GM19463 (cell line): Measurements from ENCODE around the gene OR6C76.
A peak's percentile ranks its signal among the peaks of the same experiment; 100 is the strongest.
"Not testable (repeated sequence)": the region's sequence is repeated elsewhere in the genome, so short reads cannot be mapped to it uniquely, and the experiment has no call there.

Experiments
- ATAC-seq: cut with Tn5 transposase; IDR thresholded peaks from one replicate; pipeline ENCODE4 v1.9.1; 2021; ENCODE audit warnings: mild to moderate bottlenecking, moderate library complexity; ENCODE audit not compliant: unreplicated experiment

Gene OR6C76

GRCh38 chr12:55425954-55426353 lies at the start of gene OR6C76:
Gene OR6C76 (plus strand): TSS chr12:55426254. CDS start chr12:55426254, 0 bp downstream.
- ATAC-seq, result no peak

GRCh38 chr12:55385891-55386290 lies 40.2 kb upstream of the OR6C76 start:
- no peak for ATAC-seq

- ATAC-seq, result no peak
Observed at GRCh38 chr12:55392032-55392795, 33.8 kb upstream of the OR6C76 start.

DNA sequence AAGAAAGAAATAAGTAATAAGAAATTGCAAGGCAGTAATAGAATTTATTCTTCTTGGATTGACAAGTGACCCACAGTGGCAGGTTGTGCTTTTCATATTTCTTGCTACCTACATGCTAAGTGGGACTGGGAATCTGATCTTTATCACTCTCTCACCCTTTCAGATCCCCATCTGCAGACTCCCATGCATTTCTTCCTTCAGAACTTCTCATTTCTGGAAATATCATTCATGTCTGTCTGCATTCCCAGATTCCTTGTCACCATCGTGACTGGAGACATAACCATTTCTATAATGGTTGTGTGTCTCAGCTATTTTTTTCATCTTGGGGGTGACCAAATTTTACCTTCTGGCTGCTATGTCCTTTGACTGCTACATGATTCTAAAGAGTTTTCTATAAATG lies 29.7 kb upstream of the OR6C76 start:
- no peak for ATAC-seq

DNA sequence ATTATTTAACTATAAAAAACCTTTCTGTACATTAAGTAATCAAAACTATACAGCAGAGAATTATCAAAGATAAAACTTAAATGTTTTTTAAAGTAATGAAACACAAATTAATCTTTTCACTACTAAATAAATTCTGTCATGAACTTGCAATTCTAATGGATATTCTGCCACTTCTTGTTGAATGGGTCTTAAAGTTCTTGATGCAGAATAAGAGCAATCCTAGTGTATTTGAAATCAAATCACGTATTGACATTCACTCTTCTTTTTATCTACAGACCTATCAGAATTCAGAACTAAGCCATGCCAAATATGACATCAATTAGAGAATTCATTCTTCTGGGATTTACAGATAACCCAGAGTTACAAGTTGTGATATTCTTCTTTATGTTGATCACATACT lies 25.8 kb upstream of the OR6C76 start, which contains the start of gene OR6C65:
OR6C65 (plus strand) TSS at position 301 of the 400 bp plus-strand sequence; CDS start at position 301, 0 bp downstream.
- no peak for ATAC-seq

GRCh38 chr12:55407866-55408265 lies 18.2 kb upstream of the OR6C76 start:
- no peak for ATAC-seq

GRCh38 chr12:55409133-55409532 lies 16.9 kb upstream of the OR6C76 start:
- not testable (repeated sequence) for ATAC-seq

DNA sequence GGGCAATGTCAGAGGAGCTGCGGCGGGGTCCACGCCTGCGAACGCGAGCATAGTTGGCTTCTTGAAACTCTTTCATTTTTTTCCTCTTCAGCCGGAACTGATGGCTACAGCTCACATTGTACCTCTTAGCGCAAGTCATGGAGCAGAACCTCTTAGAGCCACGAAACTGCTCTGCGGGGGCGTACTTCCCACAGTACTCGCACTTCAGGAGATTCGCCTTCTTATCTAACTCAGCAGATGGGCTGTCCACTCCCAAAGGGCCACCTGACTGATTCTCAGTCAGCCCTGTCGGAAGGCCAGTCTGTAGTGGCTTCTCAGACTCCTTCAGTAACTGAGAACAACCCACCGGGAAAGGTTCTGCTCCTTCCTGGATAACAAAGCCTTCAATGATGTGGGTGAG lies 13.9 kb upstream of the OR6C76 start:
- not testable (repeated sequence) for ATAC-seq

GRCh38 chr12:55413498-55414388 lies 12.3 kb upstream of the OR6C76 start:
- not testable (repeated sequence) for ATAC-seq

DNA sequence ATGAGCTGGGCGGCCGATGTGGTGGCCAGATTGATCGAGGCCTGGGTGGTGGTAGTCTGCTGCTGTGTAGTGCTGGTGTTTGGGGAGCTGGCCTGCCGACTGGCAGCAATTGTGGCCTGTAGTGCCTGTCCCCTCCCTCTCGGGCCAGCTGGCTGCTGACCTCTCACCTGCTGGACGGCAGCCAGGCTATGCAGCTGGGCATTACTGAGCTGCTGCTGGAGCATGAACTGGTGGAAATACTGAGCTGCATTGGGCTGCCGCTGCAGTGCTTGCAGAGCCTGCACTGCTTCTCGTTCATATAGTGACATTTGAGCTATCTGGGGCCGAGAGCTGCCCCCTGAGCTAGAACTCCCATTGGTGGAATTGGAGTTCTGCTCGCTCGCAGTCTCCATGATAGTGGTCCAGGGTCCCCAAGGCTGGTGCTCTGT lies 11.6 kb upstream of the OR6C76 start:
- ATAC-seq, result not testable (repeated sequence)

DNA sequence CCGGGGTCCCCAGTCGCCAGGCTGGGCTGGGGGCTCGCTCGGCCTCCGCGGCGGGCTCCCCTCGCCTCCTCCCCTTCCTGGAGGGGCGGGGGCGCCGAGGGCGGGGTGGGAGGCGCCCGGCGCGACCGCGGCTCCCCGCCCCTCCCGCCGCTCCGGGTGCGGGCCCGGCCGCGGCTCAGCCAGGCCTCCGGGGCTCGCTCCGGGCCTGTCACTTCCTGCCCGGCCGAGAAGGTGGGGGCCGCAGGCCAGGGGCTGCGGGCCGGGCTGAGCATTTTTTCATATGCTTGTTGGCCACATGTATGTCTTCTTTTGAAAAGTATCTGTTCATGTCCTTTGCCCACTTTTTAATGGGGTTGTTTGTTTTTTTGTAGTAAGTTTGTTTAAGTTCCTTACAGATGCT lies 11.2 kb upstream of the OR6C76 start:
- ATAC-seq, result peak; percentile 48

GRCh38 chr12:55416961-55417360 lies 9.1 kb upstream of the OR6C76 start:
- ATAC-seq, result no peak

GRCh38 chr12:55420307-55420962 lies 5.6 kb upstream of the OR6C76 start:
- ATAC-seq, result no peak

- ATAC-seq, result no peak
Observed at GRCh38 chr12:55428331-55429243, 2.5 kb downstream of the OR6C76 start.

DNA sequence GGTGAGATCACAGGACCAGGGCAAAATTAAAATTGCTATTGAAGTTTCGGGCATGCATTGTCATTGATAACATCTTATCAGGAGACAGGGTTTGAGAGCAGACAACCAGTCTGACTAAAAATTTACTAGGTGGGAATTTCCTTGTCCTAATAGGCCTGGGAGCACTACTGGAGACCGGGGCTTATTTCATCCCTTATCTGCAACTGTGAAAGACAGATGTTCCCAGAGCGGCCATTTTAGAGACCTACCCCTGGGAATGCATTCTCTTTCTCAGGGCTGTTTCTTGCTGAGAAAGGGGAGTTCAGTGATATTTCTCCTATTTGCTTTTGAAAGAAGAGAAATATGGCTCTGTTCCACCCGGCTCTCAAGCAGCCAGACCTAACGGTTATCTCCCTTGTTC lies 15.2 kb downstream of the OR6C76 start:
- not testable (repeated sequence) for ATAC-seq

DNA sequence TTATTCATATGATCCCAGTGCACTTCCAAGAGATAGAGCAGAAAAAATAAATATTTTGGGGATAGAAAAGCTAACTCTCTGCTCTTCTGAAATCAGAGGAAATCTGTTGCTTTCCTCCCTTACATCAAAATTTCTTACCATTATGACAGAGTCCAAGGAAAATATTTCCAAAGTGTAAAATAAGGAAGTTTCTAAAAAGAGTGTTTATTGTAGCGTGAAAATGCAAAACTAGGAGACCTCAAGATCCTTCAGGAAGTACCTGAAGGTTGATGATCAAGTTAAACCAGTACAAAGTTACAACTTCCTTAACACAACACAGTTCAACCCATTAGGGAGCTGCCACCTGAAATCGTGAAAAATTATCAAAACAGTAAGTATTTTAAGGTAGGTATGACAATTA lies 17.7 kb downstream of the OR6C76 start, which contains the start of gene OR6C2:
OR6C2 (plus strand) TSS at position 301 of the 400 bp plus-strand sequence. CDS start 8,138 bp downstream, outside the sequence.
- ATAC-seq, result no peak

DNA sequence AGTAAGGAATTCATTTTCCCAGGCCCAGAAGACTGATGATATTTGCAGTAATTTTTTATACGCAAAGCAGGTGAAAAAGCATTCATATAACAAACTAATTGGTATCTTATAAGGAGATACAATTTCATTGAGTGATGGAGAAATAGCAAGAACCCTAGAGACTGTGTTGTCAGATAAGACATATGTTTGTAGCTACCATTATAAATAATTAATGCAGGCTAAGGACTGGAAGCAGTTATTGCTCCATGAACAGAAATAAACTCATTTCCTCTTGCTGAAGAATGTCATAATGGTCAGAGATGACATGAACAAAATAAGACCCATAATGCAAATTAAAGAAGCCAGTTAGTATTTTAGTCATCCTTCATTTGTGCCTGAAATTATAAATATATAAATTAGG lies 19.3 kb downstream of the OR6C76 start:
- no peak for ATAC-seq

- no peak for ATAC-seq
Observed at GRCh38 chr12:55446326-55446725, 20.3 kb downstream of the OR6C76 start.

DNA sequence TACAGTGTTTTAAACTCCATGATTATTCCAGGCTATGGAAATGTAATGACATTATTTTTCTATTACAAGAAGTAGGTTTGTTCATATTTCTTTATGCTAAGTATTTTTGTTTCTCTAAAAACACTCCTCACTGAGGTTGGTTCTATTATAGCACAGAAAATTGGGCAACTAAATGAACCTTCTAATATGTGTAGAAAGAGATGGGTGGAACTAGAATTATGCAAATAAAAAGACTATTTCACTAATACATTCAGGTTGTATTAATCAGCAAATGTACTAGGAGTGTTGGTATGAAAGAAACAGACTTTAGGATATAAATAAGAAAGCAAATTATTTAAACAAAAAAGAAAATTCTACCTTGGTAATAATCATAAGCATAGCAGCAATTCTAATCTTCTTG lies 22.8 kb downstream of the OR6C76 start:
- no peak for ATAC-seq

DNA sequence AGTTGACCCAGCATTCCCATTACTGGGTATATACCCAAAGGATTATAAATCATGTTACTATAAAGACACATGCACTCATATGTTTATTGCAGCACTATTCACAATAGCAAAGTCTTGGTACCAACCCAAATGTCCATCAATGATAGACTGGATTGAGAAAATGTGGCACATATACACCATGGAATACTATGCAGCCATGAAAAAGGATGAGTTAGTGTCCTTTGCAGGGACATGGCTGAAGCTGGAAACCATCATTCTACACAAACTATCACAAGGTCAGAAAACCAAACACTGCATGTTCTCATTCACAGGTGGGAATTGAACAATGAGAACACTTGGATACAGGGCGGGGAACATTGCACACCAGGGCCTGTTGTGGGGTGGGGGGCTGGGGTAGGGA lies 38.9 kb downstream of the OR6C76 start:
- not testable (repeated sequence) for ATAC-seq
